Activated CD4-positive, alpha-beta T cell treated with anti-CD3 and anti-CD28 coated beads, Interleukin-2, amount 10 ng/mL, durations not matched to agents 24 days and 14 days (primary cell): ENCODE results near the gene WDR90. TPM values are rescaled to one million over a fixed set of nuclear protein-coding genes. Genes with fewer than 3 reads are reported as not detected.

Experiments
- DNase-seq: peaks from one replicate; pipeline ENCODE4 v3.0.0; 2022
- H3K27ac Mint-ChIP-seq: one replicate; pipeline ENCODE4 v1.8.0; 2022; ENCODE audit warnings: mild to moderate bottlenecking, mixed read lengths
- H3K27me3 Mint-ChIP-seq: one replicate; pipeline ENCODE4 v1.8.0; 2022; ENCODE audit warnings: mixed read lengths
- H3K36me3 Mint-ChIP-seq: one replicate; pipeline ENCODE4 v1.8.0; 2022; ENCODE audit warnings: low read depth, mild to moderate bottlenecking, mixed read lengths
- H3K4me1 Mint-ChIP-seq: one replicate; pipeline ENCODE4 v1.8.0; 2021; ENCODE audit warnings: mixed read lengths
- H3K4me3 Mint-ChIP-seq: one replicate; pipeline ENCODE4 v1.8.0; 2022; ENCODE audit warnings: mild to moderate bottlenecking, moderate library complexity, mixed read lengths
- H3K9me3 Mint-ChIP-seq: one replicate; pipeline ENCODE4 v1.8.0; 2021; ENCODE audit warnings: mixed read lengths
- intact Hi-C: fragments of 100-400 bp; cut with micrococcal nuclease; formaldehyde crosslinking; loops from one replicate; pipeline ENCODE4 v1.15.1; 2023
- total RNA-seq: library from RNA; stranded (reverse); gene quantifications from 2 replicates; pipeline ENCODE4 v1.2.3, GENCODE V29; 2022

The WDR90 gene
- total RNA-seq, 1 donor from 2014 or later: 111 TPM

- DNase-seq: no peak
- peaks cover 9% of the 10 kb centered on the region for H3K4me1 Mint-ChIP-seq
- intact Hi-C loops: no loop called here
- H3K27ac Mint-ChIP-seq: no peak overlapping the region
- H3K36me3 Mint-ChIP-seq: peaks cover 15% of the 10 kb centered on the region
- peaks cover 5% of the 10 kb centered on the region for H3K27me3 Mint-ChIP-seq
- no peaks in the 10 kb centered on the region for H3K9me3 Mint-ChIP-seq
- H3K4me3 Mint-ChIP-seq: no peak overlapping the region
Observed at GRCh38 chr16:676565-676902, 27.4 kb downstream of the WDR90 start.

GRCh38 chr16:676913-677312 is 27.7 kb downstream of the WDR90 start:
- intact Hi-C loops: no loop called here
- peaks cover 11% of the 10 kb centered on the region for H3K4me1 Mint-ChIP-seq
- peaks cover 5% of the 10 kb centered on the region for H3K27me3 Mint-ChIP-seq
- no peak overlapping the region for H3K4me3 Mint-ChIP-seq
- no peak for DNase-seq
- no peak overlapping the region for H3K27ac Mint-ChIP-seq
- no peaks in the 10 kb centered on the region for H3K9me3 Mint-ChIP-seq
- peaks cover 19% of the 10 kb centered on the region for H3K36me3 Mint-ChIP-seq

GRCh38 chr16:677316-678190 is 28.4 kb downstream of the WDR90 start:
- Mint-ChIP-seq H3K27me3 (peaks cover 5% of the 10 kb centered on the region), H3K4me1 (peaks cover 14% of the 10 kb centered on the region), H3K36me3 (peaks cover 24% of the 10 kb centered on the region), H3K4me3 (no peak overlapping the region), H3K9me3 (no peaks in the 10 kb centered on the region), H3K27ac (no peak overlapping the region)
- intact Hi-C loops: no loop called here
- no peak for DNase-seq

GRCh38 chr16:678209-678857 is 29.2 kb downstream of the WDR90 start:
- peaks cover 16% of the 10 kb centered on the region for H3K4me1 Mint-ChIP-seq
- peaks cover 5% of the 10 kb centered on the region for H3K27me3 Mint-ChIP-seq
- H3K36me3 Mint-ChIP-seq: peaks cover 25% of the 10 kb centered on the region
- DNase-seq: no peak
- H3K4me3 Mint-ChIP-seq: no peak overlapping the region
- no peaks in the 10 kb centered on the region for H3K9me3 Mint-ChIP-seq
- intact Hi-C loops: no loop called here
- no peak overlapping the region for H3K27ac Mint-ChIP-seq

- Mint-ChIP-seq H3K4me1 (peaks cover 16% of the 10 kb centered on the region), H3K36me3 (peaks cover 22% of the 10 kb centered on the region), H3K4me3 (peak overlapping the region; percentile 83), H3K27me3 (peaks cover 5% of the 10 kb centered on the region), H3K9me3 (no peaks in the 10 kb centered on the region), H3K27ac (peak overlapping the region; percentile 75)
- intact Hi-C loops: loop anchor here (1.0 kb wide), 1 partner anchor 11 kb away; the partner anchor contains the start of gene RHOT2
- peak; percentile 87 for DNase-seq
Observed at GRCh38 chr16:678858-679813, 30.0 kb downstream of the WDR90 start.

- H3K36me3 Mint-ChIP-seq: peaks cover 22% of the 10 kb centered on the region
- no peaks in the 10 kb centered on the region for H3K9me3 Mint-ChIP-seq
- H3K27me3 Mint-ChIP-seq: peaks cover 3% of the 10 kb centered on the region
- DNase-seq: peak; percentile 96
- peak within 1 kb of the TSS; percentile 84 for H3K27ac Mint-ChIP-seq
- peak within 1 kb of the TSS; percentile 87 for H3K4me3 Mint-ChIP-seq
- peaks cover 16% of the 10 kb centered on the region for H3K4me1 Mint-ChIP-seq
- intact Hi-C loops: loop anchor here (1.0 to 5.0 kb wide), 2 partner anchors 12 to 47 kb away; partner anchors contain the start of genes CCDC78, HAGHL and RHOT2
Observed at GRCh38 chr16:679814-680624, 30.9 kb downstream of the WDR90 start, which contains the start of gene STUB1. STUB1 (plus strand) TSS chr16:680410; CDS start chr16:680526, 116 bp downstream.

GRCh38 chr16:680625-680945 is 31.4 kb downstream of the WDR90 start:
- DNase-seq: no peak
- Mint-ChIP-seq H3K27ac (no peak overlapping the region), H3K27me3 (no peaks in the 10 kb centered on the region), H3K4me3 (peak overlapping the region; percentile 87), H3K9me3 (no peaks in the 10 kb centered on the region), H3K36me3 (peaks cover 20% of the 10 kb centered on the region), H3K4me1 (peaks cover 14% of the 10 kb centered on the region)
- intact Hi-C loops: loop anchor here (5.0 kb wide), 1 partner anchor 47 kb away; the partner anchor contains the start of genes CCDC78 and HAGHL

GRCh38 chr16:680967-681745 is 32.0 kb downstream of the WDR90 start:
- Mint-ChIP-seq H3K27me3 (no peaks in the 10 kb centered on the region), H3K36me3 (peaks cover 24% of the 10 kb centered on the region), H3K9me3 (no peaks in the 10 kb centered on the region), H3K4me1 (peaks cover 14% of the 10 kb centered on the region), H3K27ac (peak overlapping the region; percentile 56), H3K4me3 (peak overlapping the region; percentile 87)
- peak; percentile 74 for DNase-seq
- intact Hi-C loops: loop anchor here (5.0 kb wide), 1 partner anchor 46 kb away; the partner anchor contains the start of genes CCDC78 and HAGHL

- Mint-ChIP-seq H3K36me3 (peaks cover 27% of the 10 kb centered on the region), H3K27me3 (no peaks in the 10 kb centered on the region), H3K27ac (peak overlapping the region; percentile 56), H3K4me1 (peaks cover 14% of the 10 kb centered on the region), H3K4me3 (peak overlapping the region; percentile 87), H3K9me3 (no peaks in the 10 kb centered on the region)
- DNase-seq: no peak
- intact Hi-C loops: loop anchor here (5.0 kb wide), 1 partner anchor 45 kb away; the partner anchor contains the start of genes CCDC78 and HAGHL
Observed at GRCh38 chr16:681746-682427, 32.7 kb downstream of the WDR90 start.

- Mint-ChIP-seq H3K4me3 (peak overlapping the region; percentile 87), H3K36me3 (peaks cover 27% of the 10 kb centered on the region), H3K9me3 (no peaks in the 10 kb centered on the region), H3K27me3 (no peaks in the 10 kb centered on the region), H3K4me1 (peaks cover 14% of the 10 kb centered on the region), H3K27ac (peak overlapping the region; percentile 72)
- intact Hi-C loops: loop anchor here (5.0 kb wide), 1 partner anchor 45 kb away; the partner anchor contains the start of genes CCDC78 and HAGHL
- no peak for DNase-seq
Observed at GRCh38 chr16:682493-683395, 33.6 kb downstream of the WDR90 start.
